T follicular helper cell (primary cell): ENCODE measurements around the gene DNAAF3.
A peak's percentile ranks its signal among the peaks of the same experiment; 100 is the strongest.
"Not testable (repeated sequence)": the region's sequence is repeated elsewhere in the genome, so short reads cannot be mapped to it uniquely, and the experiment has no call there.

Experiments
- DNase-seq: peaks from one replicate; pipeline ENCODE4 v3.0.0-alpha.2; 2020; ENCODE audit warnings: low read depth
- total RNA-seq, 2 experiments: gene quantifications; one replicate each; lab custom pipeline; 2026; lab: John Stamatoyannopoulos, UW

DNAAF3 gene
- total RNA-seq: 0 reads per million in 2 experiments

DNA sequence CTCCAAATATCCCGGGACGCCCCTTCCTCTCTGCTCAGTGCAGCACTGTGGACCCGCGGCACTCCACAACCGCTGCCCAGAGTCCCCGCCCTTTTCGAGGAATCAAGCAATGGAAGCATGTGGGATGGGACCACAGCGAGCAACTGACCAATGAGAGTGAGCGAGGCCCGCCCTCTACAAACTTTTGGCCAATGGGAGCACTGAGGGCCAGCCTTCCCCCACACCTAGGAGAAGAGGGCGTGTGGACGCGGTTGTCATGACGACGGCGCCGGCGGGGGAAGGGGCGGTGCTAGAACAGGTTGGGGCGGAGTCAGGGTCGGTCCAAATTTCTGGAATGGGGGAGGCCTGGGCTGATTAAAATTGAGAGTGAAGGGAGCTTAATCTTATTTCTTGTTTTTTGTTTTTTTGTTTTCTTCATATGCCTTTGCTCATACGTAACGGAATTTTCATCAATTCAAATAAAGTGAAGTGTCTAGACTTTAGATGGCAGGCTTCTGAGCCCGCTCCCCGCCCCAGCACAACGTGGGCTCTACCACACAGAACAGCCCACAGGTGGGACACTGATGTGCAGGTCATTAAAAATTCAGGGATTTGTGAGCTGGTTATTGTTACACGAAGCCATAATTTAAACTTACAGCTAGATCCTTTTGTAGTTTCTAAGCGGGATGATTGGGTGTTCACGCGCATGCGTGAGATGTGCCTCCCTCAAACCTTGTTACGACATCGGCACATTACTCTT lies at the start of gene DNAAF3:
TSS of gene DNAAF3 (minus strand) at position 84 of the 739 bp plus-strand sequence. CDS start 200 bp downstream, outside the sequence.
- DNase-seq: peak; percentile 56

DNA sequence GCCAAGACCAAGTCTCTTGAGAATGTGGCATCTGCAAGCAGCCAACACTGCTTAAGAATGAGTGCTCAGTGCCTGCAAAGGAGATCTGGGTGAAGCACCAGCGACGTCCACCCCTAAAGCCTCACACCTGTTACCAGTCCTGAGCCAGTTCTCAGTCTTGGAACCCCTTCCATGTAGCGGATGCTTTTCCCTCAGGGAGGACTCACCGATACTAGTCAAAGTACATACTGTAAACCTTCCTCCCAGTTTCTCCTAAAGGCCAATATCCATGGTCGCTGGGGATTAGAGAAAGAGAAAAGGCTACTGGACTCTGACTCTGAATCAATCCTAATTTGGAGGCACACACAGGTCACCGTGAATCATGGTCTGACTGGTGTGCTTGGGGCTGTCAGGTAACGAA lies 47.1 kb upstream of the DNAAF3 start:
- no peak for DNase-seq

DNA sequence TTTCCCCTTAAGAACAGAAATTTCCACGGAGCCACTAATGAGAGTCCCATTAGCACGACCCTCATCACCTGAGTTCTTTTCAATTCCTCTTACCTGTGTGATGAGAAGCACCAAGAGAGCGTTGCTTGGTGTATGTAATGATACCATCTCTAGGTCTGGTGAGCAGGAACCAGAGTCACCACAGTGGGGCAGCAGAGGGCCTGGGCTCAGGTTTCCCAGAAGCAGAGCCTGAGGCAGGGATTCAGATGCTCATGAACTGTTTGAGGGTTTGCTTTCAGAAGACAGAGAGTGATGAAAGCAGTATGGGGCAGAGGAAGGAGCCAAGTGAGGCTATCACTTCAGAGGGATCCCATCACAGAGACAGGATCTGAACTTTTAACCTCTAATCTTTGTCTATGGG lies 46.0 kb upstream of the DNAAF3 start:
- DNase-seq: no peak

DNA sequence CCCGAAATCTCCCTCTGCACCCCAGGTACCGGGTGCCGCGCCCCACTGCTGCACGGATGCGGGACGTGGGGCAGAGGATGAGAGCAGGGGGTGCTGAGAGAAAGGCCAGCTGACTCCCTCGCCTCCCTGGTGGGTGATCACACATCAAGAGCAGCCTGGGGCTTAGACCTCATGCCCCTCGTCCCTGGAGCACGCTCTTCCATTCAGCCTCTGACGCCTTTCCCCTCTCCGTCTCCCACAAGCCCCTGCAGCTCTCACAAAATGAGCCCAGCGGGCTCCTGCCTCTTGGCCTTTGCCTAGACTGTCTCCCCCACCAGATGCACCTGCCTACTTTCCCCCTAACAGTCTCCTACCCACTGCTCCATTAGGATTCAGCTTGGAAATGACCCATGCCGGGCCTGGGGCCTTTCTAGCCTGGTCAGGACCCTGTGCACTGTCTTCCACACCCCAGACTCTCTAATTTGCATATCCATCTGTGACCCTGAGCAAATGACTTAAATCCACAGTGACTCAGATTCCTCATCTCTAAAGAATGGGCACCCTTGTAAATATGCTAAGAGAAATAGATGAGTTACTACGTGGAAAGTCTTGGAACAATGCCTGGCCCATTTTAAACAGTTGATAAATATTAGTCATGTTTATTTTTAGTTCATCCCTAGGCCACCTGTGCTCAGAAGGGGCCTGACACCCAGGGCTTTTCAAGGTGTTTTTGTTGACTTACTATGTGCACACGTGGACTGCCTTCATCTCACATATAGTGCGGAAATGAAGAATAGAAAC lies 43.5 kb upstream of the DNAAF3 start:
- no peak for DNase-seq

- DNase-seq: no peak
Observed at GRCh38 chr19:55208880-55209692, 42.7 kb upstream of the DNAAF3 start, which contains the start of gene PTPRH. Gene PTPRH (minus strand): TSS chr19:55209501. CDS start chr19:55209433, 68 bp downstream.

DNA sequence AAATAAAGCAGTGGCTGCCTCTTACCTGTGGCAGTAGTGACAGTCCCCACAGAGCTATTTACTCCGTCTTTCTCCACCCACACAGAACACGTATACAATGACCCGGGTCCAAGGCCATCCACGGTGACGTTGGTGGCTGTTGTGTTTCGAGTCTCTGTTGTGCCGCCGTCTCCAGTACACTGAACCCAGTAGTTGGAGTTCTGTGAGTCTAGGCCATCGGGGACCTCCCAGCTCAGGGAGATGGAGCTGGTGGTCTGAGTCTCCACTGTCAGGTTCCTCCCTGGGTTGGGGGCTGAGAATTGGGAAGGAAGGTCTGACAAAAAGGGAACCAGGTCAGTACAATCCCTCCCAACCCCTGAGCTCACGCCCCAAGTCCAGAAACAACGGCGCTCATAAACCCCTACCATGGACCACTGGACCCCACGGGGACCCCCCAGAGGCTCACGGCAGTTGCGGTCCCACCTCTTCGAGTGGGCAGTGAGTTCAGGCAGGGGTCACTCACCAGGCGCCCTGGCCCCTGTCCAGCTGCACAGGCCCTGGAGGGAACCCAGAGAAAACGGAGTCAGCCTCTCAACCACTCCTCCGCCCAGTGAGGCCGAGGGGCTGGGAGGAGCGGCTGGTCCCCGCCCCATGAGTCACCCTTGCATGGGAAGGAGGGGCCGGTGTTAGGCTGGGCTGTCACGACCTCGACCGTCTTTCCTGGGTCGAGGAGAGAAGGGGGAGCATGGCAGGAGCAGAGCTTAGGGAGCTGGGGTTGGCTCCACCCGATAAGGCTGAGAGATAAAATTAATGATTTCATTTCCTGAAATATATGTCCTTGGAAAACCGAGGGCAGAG lies 40.5 kb upstream of the DNAAF3 start:
- no peak for DNase-seq

GRCh38 chr19:55202199-55202598 lies 35.8 kb upstream of the DNAAF3 start:
- not testable (repeated sequence) for DNase-seq

GRCh38 chr19:55199620-55200204 lies 33.3 kb upstream of the DNAAF3 start:
- DNase-seq: no peak

- no peak for DNase-seq
Observed at GRCh38 chr19:55198651-55199050, 32.2 kb upstream of the DNAAF3 start.

- DNase-seq: no peak
Observed at GRCh38 chr19:55197528-55197927, 31.1 kb upstream of the DNAAF3 start.

- DNase-seq: no peak
Observed at GRCh38 chr19:55196803-55197202, 30.4 kb upstream of the DNAAF3 start.

DNA sequence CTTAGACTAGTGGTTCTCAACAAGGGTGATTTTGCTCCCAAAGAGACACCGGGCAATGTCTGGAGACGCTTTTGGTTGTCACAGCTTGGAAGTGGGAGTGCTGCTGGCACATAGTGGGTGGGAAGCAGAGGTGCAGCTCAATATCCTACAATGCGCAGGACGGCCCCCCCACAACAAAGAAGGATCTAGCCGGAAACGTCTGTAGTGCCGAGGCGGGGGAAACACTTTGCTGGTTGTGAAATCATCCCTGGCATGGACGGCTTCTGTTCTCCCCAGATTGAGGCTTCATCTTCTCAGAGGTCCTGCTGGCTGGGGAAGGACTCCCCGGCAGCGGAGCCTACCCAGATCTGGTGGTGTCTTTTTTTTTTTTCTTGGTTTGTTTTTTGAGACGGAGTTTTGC lies 27.1 kb upstream of the DNAAF3 start:
- DNase-seq: no peak

DNA sequence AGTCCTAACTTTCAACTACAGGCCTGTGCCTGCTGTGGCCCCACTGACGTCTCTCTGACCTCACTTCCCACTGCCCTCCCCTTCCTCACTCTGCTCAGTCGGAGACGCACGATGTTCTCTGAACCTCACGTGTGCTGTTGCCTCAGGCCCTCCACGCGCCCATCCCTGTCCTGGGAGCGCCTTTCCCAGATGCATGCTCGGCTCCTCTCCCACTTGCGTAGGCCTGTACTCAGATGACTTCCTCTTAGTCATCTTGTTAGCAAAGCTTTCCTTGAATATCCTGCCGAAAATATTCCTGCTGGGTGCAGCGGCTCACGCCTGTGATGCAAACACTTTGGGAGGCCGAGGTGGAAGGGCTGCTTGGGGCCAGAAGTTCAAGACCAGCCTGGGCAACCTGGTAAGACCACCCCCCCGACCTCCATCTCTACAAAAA lies 23.0 kb upstream of the DNAAF3 start:
- no peak for DNase-seq

GRCh38 chr19:55188625-55189024 lies 22.2 kb upstream of the DNAAF3 start:
- DNase-seq: no peak

- DNase-seq: no peak
Observed at GRCh38 chr19:55186080-55186479, 19.7 kb upstream of the DNAAF3 start.

- no peak for DNase-seq
Observed at GRCh38 chr19:55181740-55182139, 15.3 kb upstream of the DNAAF3 start.

DNA sequence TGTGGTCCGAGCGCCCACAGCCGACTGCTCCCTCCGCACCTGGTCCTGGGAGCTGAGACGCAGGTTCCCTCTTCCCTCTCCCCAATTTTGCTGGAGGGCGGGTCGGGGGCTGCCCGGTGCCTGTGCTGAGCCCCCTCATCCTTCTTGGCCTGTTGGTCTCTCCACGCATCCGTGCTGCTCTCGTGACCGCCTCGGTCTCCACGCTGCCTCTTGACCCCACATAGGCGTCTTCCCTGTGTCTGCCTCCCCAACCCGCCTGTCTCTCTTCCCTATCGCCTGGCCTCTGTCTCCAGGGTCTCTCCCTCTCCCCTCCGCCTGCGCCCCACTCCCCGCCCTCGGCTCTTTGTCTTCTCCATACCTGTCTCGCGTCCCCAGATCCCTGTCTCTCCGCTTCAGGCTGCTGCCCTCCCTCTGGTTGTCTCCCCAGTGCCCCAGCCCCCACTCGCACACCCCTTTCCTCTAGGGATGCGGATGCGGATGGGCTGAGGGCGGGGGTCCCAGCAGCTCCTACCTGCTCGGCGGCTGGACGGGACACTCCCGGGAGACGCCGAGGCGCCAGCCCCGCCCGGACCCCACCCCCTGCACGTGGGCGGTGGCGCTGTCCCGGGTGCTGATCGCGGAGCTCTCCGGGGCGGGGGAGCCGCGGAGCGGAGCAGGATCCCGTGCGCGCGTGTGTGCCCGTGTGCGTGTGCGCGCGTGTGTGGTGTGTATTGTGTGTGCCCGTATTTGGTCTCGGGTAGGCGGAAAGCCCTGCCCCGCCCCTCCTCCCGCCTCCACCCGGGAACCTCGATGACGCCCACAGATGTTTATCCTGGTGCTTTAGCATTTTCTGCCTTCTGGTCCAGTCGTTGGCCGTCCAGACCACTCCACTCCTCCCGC lies 13.4 kb upstream of the DNAAF3 start, which contains the start of gene SYT5:
TSS of gene SYT5 (minus strand) at position 684 of the 879 bp plus-strand sequence. CDS start 1,248 bp downstream, outside the sequence.
- DNase-seq: peak; percentile 36

DNA sequence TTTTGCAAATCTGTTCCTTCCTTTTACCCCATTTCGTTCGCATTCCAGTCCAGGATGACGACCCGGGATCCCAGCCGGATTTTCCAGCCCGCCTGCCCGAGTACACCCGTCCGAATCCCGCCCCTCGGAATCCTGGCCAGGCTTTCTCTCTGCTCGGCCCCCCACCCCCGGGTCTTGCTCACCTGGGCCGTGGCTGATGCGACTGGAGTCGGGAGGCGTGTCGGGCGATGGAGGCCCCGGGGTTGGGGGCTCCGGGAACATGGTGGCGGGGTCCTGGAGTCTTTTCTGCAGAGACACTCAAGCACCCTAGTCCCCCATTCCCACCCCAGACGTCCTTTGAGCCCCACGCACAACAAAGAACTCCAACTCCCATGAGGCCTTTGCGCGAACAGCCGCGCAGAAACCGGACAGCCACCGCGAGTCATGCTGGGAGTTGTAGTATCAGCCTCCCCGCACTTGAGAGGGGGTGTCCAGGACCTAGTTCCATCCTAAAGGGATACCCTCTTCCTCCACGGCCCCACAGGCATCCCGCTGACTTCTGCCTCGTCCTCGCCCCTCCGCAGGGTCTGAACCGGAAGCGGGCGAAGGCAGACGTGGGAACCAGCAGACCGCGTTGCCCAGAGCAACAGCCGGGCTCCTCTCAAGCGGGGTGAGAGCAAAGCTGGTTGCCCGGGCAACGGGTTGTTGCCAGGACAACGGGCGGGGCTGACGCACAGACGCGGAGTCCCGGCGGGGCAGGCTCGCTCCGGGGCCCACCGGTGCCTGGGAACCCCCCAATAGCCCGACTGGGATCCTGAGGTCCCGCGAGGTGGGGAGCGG lies 12.6 kb upstream of the DNAAF3 start:
- DNase-seq: peak; percentile 97

DNA sequence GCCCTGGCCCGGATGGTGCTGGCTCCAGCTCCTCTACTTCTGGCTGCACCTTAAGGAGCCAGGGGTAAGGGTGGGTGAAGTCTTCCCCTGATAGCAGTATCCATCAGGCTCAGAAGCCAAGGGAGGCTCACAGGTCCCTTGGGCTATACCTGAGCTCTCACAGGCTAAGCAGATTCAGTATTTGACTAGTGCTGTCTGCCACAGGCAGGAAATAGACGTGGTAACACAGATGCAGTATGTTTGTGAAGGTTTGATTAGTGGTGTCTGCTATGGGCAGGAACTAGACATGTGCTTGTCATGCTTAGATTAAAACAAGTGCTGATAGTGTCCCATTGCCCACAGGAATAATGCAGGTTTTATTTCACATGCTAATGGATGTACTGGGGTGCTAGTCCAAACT lies 9.7 kb upstream of the DNAAF3 start:
- no peak for DNase-seq
